ENCODE results near the gene ATP11B.

- TF ChIP-seq CTCF (IDR thresholded peaks at IDR 0.05; ENCODE audit: low read depth, low read length, poor library complexity, severe bottlenecking) (no peak), EZH2phosphoT487 (IDR thresholded peaks at IDR 0.05; ENCODE audit: borderline replicate concordance, low read length) (no peak)
These were observed 46.3 kb upstream of the ATP11B start for GRCh38 chr3:182746959-182747358.
